K562 (cell line): Measurements from ENCODE around the gene USP4. TPM values are rescaled to one million over a fixed set of nuclear protein-coding genes. Genes with fewer than 3 reads are reported as not detected.
A peak's percentile ranks its signal among the peaks of the same experiment; 100 is the strongest.

Experiments used
- CAMTA2 ChIP-seq: fragments of 250-450 bp; sonication (Bioruptor Pico); conservative IDR thresholded peaks from 2 replicates; pipeline ENCODE4 v1.5.1; 2022
- DIDO1 ChIP-seq: fragments of 450-650 bp; IDR thresholded peaks from 2 replicates; pipeline ENCODE4 v1.6.1; 2016; ENCODE audit warnings: low read depth, missing biosample characterization, missing genetic modification characterization
- EWSR1 ChIP-seq: fragments of 450-650 bp; IDR thresholded peaks from 2 replicates; pipeline ENCODE4 v1.6.1; 2018; ENCODE audit warnings: borderline replicate concordance, mild to moderate bottlenecking, low read depth, moderate library complexity; ENCODE audit not compliant: partially characterized antibody
- HMGN3 ChIP-seq: IDR thresholded peaks from 2 replicates; pipeline ENCODE4 v1.6.1; 2011; ENCODE audit warnings: borderline replicate concordance, low read depth, mild to moderate bottlenecking, mixed read lengths, low read length; ENCODE audit not compliant: insufficient read length; ENCODE audit errors: extremely low read depth
- L3MBTL2 ChIP-seq: fragments of 450-650 bp; IDR thresholded peaks from 2 replicates; pipeline ENCODE4 v1.6.1; 2016; ENCODE audit warnings: mild to moderate bottlenecking, moderate library complexity
- MXI1 ChIP-seq: IDR thresholded peaks from 2 replicates; pipeline ENCODE4 v1.6.1; 2011; ENCODE audit warnings: low read depth, mild to moderate bottlenecking, improper control_type of control experiment, low read length
- MYBL2 ChIP-seq, 2 experiments: fragments of 450-650 bp in 1 of 2; sonication (generic) in 1 of 2; formaldehyde crosslinking in 1 of 2; IDR thresholded peaks; 2 replicates each; pipeline versions ENCODE4 v1.6.1 to v1.8.1; 2017 to 2022; ENCODE audit warnings: borderline replicate concordance in 1 of 2, inconsistent platforms in 1 of 2, low read depth in 1 of 2, mild to moderate bottlenecking in 1 of 2, missing genetic modification reagents in 1 of 2, moderate library complexity in 1 of 2
- NR2C2 ChIP-seq, 2 experiments: fragments of 200-800 bp in 1 of 2; sonication (Bioruptor generic) in 1 of 2; sonication (generic) in 1 of 2; formaldehyde crosslinking in 1 of 2; IDR thresholded peaks; 2 replicates each; pipeline versions ENCODE4 v1.6.1 to v1.8.0; 2016 to 2022; ENCODE audit warnings: mild to moderate bottlenecking in 1 of 2, missing compliant biosample characterization in 1 of 2, missing genetic modification characterization in 1 of 2, missing genetic modification reagents in 1 of 2
- PYGO2 ChIP-seq: fragments of 450-650 bp; IDR thresholded peaks from 2 replicates; pipeline ENCODE4 v1.6.1; 2016; ENCODE audit warnings: mild to moderate bottlenecking, missing genetic modification characterization, moderate library complexity, missing compliant biosample characterization
- RFX5 ChIP-seq: IDR thresholded peaks from 2 replicates; pipeline ENCODE4 v1.6.1; 2011; ENCODE audit warnings: low read depth, mild to moderate bottlenecking, improper control_type of control experiment, low read length
- TCF7 ChIP-seq: sonication (generic); IDR thresholded peaks from 2 replicates; pipeline ENCODE4 v1.6.1; 2016; ENCODE audit warnings: antibody characterized with exemption, borderline replicate concordance
- THRAP3 ChIP-seq: fragments of 450-650 bp; IDR thresholded peaks from 2 replicates; pipeline ENCODE4 v1.6.1; 2016; ENCODE audit warnings: mild to moderate bottlenecking, inconsistent platforms, borderline replicate concordance
- XRCC5 ChIP-seq: fragments of 200-400 bp; formaldehyde crosslinking; IDR thresholded peaks from 2 replicates; pipeline ENCODE4 v1.6.1; 2017; ENCODE audit warnings: low read depth, mild to moderate bottlenecking, low read length
- ZC3H4 ChIP-seq: sonication (generic); formaldehyde crosslinking; IDR thresholded peaks from 2 replicates; pipeline ENCODE4 v1.9.0; 2021; ENCODE audit warnings: missing genetic modification reagents, borderline replicate concordance
- ZKSCAN8 ChIP-seq: fragments of 200-800 bp; sonication (Bioruptor generic); IDR thresholded peaks from 2 replicates; pipeline ENCODE4 v1.6.1; 2016; ENCODE audit warnings: missing genetic modification characterization, missing compliant biosample characterization
- ZNF146 ChIP-seq: IDR thresholded peaks from one replicate; pipeline ENCODE4 v1.6.1; 2018; ENCODE audit warnings: missing compliant biosample characterization; ENCODE audit not compliant: unreplicated experiment
- ZNF311 ChIP-seq: fragments of 250-450 bp; sonication (Bioruptor Pico); IDR thresholded peaks from 2 replicates; pipeline ENCODE4 v1.4.0; 2020; ENCODE audit warnings: mild to moderate bottlenecking, moderate library complexity
- ZNF785 ChIP-seq: fragments of 250-450 bp; sonication (Bioruptor Pico); IDR thresholded peaks from 2 replicates; pipeline ENCODE4 v1.4.0; 2020; ENCODE audit warnings: mild to moderate bottlenecking
- polyA plus RNA-seq, 8 experiments: library from polyadenylated mRNA; depleted of rRNA in 4 of 8; stranded (reverse) in 5 of 8; unstranded in 3 of 8; fragments of >200 nt; fragmentation: Nextera tagmentation in 2 of 8; fragmentation: Illumina TruSeq in 1 of 8; extraction: Ambion mirVana in 2 of 8; extraction: Trizol in 1 of 8; gene quantifications; 2 replicates each; pipeline versions ENCODE4 v1.2.1 to v1.2.3, GENCODE V29; 2011 to 2014; ENCODE audit warnings: inconsistent platforms in 1 of 8, missing spikeins in 1 of 8
- total RNA-seq, 7 experiments: library from RNA; depleted of rRNA in 6 of 7; stranded (reverse); fragments of >200 nt in 6 of 7; fragmentation: Illumina TruSeq in 2 of 7; extraction: Trizol in 2 of 7; gene quantifications; 2 replicates each; pipeline versions ENCODE4 v1.2.1 to v1.2.3, GENCODE V29; 2011 to 2021; ENCODE audit warnings: low replicate concordance in 1 of 7
- TF ChIP-seq, protein P1 (sequence below): fragments of 250-450 bp; sonication (Bioruptor Pico); IDR thresholded peaks from 2 replicates; pipeline ENCODE4 v1.5.0; 2021; ENCODE audit warnings: mild to moderate bottlenecking, borderline replicate concordance
- TF ChIP-seq, protein P2 (sequence below): fragments of 450-650 bp; formaldehyde crosslinking; IDR thresholded peaks from 2 replicates; pipeline ENCODE4 v1.4.0; 2022; ENCODE audit warnings: missing genetic modification characterization
- TF ChIP-seq, protein P3 (sequence below): fragments of 450-650 bp; formaldehyde crosslinking; conservative IDR thresholded peaks from 2 replicates; pipeline ENCODE4 v1.4.0; 2022; ENCODE audit warnings: mild to moderate bottlenecking, missing genetic modification characterization

USP4 gene
- total and polyA plus RNA-seq, 9 of the 15 experiments (the other 6 are each of a cell fraction or from before 2014, with no cell fraction given) = 11.8 to 40.4 (median 22.9) TPM

DNA sequence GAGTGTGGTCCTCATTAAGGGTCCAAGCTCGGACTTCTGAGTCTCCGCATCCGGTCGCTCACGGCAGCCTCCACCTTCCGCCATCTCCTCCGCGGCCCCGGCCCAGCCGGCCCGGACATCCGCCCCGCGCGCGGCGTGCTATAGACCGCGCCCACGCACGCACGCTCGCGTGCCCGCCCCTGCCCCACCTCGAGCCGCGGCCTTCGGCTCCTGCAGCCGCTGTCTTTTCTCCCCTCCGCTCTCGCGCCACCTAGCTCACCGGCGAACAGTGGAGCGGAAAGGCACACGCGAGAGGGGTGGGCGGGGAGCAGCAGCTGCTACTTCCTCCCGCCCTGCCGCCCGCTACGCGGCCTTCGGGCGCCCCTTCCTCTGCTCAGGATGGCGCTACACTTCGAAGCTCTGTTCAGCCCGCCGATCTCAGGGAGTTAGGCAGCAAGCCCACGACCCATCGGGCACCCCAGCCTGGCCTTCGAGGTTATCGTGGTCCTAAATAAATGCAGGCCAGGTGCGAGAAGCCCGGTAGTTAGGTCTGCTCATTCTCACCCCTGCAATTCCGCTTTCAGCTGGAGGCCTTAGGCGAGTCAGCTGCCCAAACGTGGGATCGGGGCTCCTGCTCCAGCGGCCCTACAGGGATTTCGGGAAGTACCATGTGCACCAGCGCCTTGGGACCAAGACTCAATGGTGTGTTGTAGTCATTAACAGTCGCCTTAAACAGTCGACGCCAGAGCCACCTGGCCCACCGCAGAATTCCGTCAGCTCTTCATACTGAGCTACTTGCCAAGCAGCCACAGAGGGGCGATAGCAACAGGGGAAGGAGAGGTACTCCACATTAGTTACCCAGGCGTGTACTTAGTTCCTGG is at the start of gene USP4 (continued):
- no peak for TF ChIP-seq ZC3H4
- no peak for TF ChIP-seq CAMTA2 (CRISPR knock-in tag)
- TF ChIP-seq, protein P1, sequence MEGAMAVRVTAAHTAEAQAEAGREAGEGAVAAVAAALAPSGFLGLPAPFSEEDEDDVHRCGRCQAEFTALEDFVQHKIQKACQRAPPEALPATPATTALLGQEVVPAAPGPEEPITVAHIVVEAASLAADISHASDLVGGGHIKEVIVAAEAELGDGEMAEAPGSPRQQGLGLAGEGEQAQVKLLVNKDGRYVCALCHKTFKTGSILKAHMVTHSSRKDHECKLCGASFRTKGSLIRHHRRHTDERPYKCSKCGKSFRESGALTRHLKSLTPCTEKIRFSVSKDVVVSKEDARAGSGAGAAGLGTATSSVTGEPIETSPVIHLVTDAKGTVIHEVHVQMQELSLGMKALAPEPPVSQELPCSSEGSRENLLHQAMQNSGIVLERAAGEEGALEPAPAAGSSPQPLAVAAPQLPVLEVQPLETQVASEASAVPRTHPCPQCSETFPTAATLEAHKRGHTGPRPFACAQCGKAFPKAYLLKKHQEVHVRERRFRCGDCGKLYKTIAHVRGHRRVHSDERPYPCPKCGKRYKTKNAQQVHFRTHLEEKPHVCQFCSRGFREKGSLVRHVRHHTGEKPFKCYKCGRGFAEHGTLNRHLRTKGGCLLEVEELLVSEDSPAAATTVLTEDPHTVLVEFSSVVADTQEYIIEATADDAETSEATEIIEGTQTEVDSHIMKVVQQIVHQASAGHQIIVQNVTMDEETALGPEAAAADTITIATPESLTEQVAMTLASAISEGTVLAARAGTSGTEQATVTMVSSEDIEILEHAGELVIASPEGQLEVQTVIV (CRISPR knock-in tag) = no peak
- TF ChIP-seq, protein P2, sequence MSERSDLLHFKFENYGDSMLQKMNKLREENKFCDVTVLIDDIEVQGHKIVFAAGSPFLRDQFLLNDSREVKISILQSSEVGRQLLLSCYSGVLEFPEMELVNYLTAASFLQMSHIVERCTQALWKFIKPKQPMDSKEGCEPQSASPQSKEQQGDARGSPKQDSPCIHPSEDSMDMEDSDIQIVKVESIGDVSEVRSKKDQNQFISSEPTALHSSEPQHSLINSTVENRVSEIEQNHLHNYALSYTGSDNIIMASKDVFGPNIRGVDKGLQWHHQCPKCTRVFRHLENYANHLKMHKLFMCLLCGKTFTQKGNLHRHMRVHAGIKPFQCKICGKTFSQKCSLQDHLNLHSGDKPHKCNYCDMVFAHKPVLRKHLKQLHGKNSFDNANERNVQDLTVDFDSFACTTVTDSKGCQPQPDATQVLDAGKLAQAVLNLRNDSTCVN (CRISPR knock-in tag) = no peak
- TF ChIP-seq, protein P3, sequence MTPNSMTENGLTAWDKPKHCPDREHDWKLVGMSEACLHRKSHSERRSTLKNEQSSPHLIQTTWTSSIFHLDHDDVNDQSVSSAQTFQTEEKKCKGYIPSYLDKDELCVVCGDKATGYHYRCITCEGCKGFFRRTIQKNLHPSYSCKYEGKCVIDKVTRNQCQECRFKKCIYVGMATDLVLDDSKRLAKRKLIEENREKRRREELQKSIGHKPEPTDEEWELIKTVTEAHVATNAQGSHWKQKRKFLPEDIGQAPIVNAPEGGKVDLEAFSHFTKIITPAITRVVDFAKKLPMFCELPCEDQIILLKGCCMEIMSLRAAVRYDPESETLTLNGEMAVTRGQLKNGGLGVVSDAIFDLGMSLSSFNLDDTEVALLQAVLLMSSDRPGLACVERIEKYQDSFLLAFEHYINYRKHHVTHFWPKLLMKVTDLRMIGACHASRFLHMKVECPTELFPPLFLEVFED (CRISPR knock-in tag) = 0 out of 2 replicates have a peak, but pooled peaks have one; percentile 66
- TF ChIP-seq DIDO1 (tag) = no peak
- TF ChIP-seq HMGN3 = peak; percentile 69
- no peak for TF ChIP-seq PYGO2 (tag)
- TF ChIP-seq ZNF146 = no peak
- TF ChIP-seq ZNF311 (CRISPR knock-in tag) = no peak
- peak; percentile 82 for TF ChIP-seq ZKSCAN8 (CRISPR knock-in tag)
- TF ChIP-seq EWSR1 = no peak
- TF ChIP-seq MYBL2 (IDR thresholded peaks at IDR 0.05; ENCODE audit: low read depth) = no peak
- no peak for TF ChIP-seq MYBL2 (CRISPR knock-in tag; IDR thresholded peaks at IDR 0.05; ENCODE audit: borderline replicate concordance)
- TF ChIP-seq MXI1 = peak; percentile 60
- 0 out of 2 replicates have a peak, but pooled peaks have one; percentile 34 for TF ChIP-seq TCF7
- peak; percentile 63; the same call in 1 of the 2 replicates for TF ChIP-seq NR2C2 (CRISPR knock-in tag; IDR thresholded peaks at IDR 0.05)
- TF ChIP-seq NR2C2 (tag; IDR thresholded peaks at IDR 0.05) = peak; percentile 67
- TF ChIP-seq L3MBTL2 = peak; percentile 99
- no peak for TF ChIP-seq RFX5
- TF ChIP-seq THRAP3 = no peak
- TF ChIP-seq ZNF785 = no peak
- no peak for TF ChIP-seq XRCC5
